Measurements from ENCODE around the gene EPN2.

DNA sequence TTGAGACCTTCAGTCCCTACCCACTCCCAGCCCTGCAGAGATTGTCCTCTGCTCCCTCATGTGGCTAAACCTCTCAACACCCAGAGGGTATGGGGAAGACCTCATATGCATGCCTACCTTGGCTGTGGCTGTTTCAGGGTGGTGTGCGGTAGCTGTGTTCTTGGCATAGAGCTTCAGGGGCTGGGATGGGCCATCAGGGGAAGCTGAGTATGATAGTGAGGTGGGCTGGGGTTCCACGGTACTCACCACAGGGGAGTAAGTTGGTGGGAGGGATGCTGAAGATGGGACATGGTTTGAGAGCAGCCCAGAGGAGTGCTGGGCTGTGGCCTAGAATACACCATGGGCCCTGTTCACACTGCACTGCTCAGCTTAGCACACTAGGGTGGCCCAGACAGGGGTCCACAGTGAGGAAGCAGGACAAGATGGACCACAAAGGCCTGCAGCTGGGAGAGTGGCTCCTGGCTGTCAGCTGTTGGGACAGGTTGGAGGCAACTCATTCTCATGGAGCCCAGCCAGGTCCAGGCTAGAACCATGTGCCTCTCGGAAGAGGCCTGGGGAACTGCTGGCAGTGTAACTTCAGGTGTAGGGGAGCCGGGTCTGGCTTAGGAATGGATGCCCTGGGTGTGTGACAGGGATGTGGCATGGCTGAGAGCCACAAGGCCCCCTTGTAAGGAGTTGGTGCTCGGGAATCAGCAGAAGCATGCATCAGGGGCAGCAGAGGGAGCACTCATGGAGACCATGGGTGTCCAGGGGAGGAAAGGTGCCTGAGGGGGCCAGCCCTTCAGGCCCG, 146.7 kb downstream of the EPN2 start:
- no peak for TF ChIP-seq POLR2A (IDR thresholded peaks at IDR 0.05)
- TF ChIP-seq, protein P1, sequence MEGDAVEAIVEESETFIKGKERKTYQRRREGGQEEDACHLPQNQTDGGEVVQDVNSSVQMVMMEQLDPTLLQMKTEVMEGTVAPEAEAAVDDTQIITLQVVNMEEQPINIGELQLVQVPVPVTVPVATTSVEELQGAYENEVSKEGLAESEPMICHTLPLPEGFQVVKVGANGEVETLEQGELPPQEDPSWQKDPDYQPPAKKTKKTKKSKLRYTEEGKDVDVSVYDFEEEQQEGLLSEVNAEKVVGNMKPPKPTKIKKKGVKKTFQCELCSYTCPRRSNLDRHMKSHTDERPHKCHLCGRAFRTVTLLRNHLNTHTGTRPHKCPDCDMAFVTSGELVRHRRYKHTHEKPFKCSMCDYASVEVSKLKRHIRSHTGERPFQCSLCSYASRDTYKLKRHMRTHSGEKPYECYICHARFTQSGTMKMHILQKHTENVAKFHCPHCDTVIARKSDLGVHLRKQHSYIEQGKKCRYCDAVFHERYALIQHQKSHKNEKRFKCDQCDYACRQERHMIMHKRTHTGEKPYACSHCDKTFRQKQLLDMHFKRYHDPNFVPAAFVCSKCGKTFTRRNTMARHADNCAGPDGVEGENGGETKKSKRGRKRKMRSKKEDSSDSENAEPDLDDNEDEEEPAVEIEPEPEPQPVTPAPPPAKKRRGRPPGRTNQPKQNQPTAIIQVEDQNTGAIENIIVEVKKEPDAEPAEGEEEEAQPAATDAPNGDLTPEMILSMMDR (IDR thresholded peaks at IDR 0.05): no peak

All from thyroid gland (tissue), 4 donors.